Measurements from ENCODE around the gene RNF167. TPM values are rescaled to one million over a fixed set of nuclear protein-coding genes. Genes with fewer than 3 reads are reported as not detected.
A peak's percentile ranks its signal among the peaks of the same experiment; 100 is the strongest.

RNF167 gene
- total and polyA plus RNA-seq, 2 of the 13 experiments (the other 11 are each of a cell fraction or from before 2014, with no cell fraction given): 44.1 to 45.4 TPM

DNA sequence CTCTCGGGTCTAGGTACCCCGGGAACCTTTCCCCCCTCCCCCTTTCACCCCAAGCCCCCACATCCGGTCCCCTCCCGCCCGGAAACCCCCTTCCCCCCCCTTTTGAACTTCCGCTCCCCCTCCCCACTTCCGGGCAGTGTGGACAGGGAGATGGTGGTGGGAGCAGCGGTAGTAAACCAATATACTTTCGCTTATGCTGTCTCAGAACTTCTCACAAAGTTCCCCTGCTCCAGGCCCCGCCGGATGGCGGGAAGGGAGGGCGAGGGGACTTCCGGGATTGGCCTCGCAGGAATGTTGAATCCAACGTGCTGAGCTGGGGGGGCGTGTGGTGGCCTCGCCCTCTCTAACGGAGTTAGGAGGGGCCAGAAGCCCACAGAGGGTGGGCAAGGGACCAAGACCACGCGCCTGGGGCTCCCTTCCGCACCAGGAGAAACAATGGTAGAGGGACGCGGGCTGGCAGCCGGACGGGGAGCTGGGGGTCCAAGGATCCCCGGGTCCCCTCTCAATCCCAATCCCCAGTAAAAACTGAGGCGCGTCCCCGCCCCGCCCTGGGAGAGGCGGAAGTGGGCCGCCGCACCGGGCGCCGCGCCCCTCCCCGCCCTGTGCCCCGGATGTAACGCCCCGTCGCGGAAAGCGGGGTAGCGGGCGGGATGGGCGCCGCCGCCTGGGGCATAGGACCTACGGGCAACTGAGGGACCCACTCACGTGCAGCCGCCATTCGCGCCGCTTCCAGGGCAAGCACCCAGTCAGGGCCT, 7.5 kb downstream of the RNF167 start (continued):
- 0 out of 2 replicates have a peak, but pooled peaks have one; percentile 8 for TF ChIP-seq IRF2 (CRISPR knock-in tag; IDR thresholded peaks at IDR 0.05)
- no peak for TF ChIP-seq ZNF354B (CRISPR knock-in tag; IDR thresholded peaks at IDR 0.05)
- peak; percentile 90; the same call in 1 of the 2 replicates for TF ChIP-seq SAFB2 (CRISPR knock-in tag; IDR thresholded peaks at IDR 0.05; ENCODE audit: borderline replicate concordance, low read depth)
- peak; percentile 81 for TF ChIP-seq IKZF4 (CRISPR knock-in tag; IDR thresholded peaks at IDR 0.05; ENCODE audit: borderline replicate concordance, low read depth, not compliant biosample characterization)
- TF ChIP-seq ZNF772 (CRISPR knock-in tag; IDR thresholded peaks at IDR 0.05): peak; percentile 58; the same call in 1 of the 2 replicates
- TF ChIP-seq ZBTB7A (CRISPR knock-in tag; IDR thresholded peaks at IDR 0.05): peak; percentile 35; the same call in 1 of the 2 replicates
- TF ChIP-seq KDM2A (CRISPR knock-in tag; IDR thresholded peaks at IDR 0.05; ENCODE audit: borderline replicate concordance, low read depth): peak; percentile 48; the same call in 1 of the 2 replicates
- TF ChIP-seq, protein P1, sequence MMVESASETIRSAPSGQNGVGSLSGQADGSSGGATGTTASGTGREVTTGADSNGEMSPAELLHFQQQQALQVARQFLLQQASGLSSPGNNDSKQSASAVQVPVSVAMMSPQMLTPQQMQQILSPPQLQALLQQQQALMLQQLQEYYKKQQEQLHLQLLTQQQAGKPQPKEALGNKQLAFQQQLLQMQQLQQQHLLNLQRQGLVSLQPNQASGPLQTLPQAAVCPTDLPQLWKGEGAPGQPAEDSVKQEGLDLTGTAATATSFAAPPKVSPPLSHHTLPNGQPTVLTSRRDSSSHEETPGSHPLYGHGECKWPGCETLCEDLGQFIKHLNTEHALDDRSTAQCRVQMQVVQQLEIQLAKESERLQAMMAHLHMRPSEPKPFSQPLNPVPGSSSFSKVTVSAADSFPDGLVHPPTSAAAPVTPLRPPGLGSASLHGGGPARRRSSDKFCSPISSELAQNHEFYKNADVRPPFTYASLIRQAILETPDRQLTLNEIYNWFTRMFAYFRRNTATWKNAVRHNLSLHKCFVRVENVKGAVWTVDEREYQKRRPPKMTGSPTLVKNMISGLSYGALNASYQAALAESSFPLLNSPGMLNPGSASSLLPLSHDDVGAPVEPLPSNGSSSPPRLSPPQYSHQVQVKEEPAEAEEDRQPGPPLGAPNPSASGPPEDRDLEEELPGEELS (CRISPR knock-in tag; IDR thresholded peaks at IDR 0.05): peak; percentile 27; the same call in 1 of the 2 replicates
- TF ChIP-seq TBX2 (CRISPR knock-in tag; IDR thresholded peaks at IDR 0.05; ENCODE audit: borderline replicate concordance): peak; percentile 76
- 0 out of 2 replicates have a peak, but pooled peaks have one; percentile 5 for TF ChIP-seq ZBTB39 (CRISPR knock-in tag; IDR thresholded peaks at IDR 0.05)
- peak; percentile 58 for TF ChIP-seq ZNF724P (CRISPR knock-in tag; IDR thresholded peaks at IDR 0.05; ENCODE audit: borderline replicate concordance)
- TF ChIP-seq TGIF2 (CRISPR knock-in tag; IDR thresholded peaks at IDR 0.05): peak; percentile 31; the same call in 1 of the 2 replicates
- TF ChIP-seq E2F1 (CRISPR knock-in tag; IDR thresholded peaks at IDR 0.05): no peak
- no peak for TF ChIP-seq THYN1 (CRISPR knock-in tag; IDR thresholded peaks at IDR 0.05; ENCODE audit: borderline replicate concordance, low read depth)
- TF ChIP-seq CCAR2 (optimal IDR thresholded peaks at IDR 0.05; ENCODE audit: low read depth, low read length): no peak
- peak; percentile 36; the same call in 1 of the 2 replicates for TF ChIP-seq ZNF639 (CRISPR knock-in tag; conservative IDR thresholded peaks at IDR 0.05)
- no peak for TF ChIP-seq ZNF703 (CRISPR knock-in tag; IDR thresholded peaks at IDR 0.05; ENCODE audit: borderline replicate concordance)
- TF ChIP-seq SUZ12 (IDR thresholded peaks at IDR 0.05; ENCODE audit: low read depth, low read length): no peak
- peak; percentile 50; the same call in 1 of the 2 replicates for TF ChIP-seq ZNF441 (CRISPR knock-in tag; IDR thresholded peaks at IDR 0.05; ENCODE audit: borderline replicate concordance)
- peak; percentile 9; the same call in 1 of the 2 replicates for TF ChIP-seq ESRRA (CRISPR knock-in tag; IDR thresholded peaks at IDR 0.05; ENCODE audit: low read depth)
- TF ChIP-seq ZNF350 (CRISPR knock-in tag; IDR thresholded peaks at IDR 0.05; ENCODE audit: borderline replicate concordance, low read depth): peak; percentile 35; the same call in 1 of the 2 replicates
- peak; percentile 96 for TF ChIP-seq RBFOX2 (IDR thresholded peaks at IDR 0.05; ENCODE audit: low read depth, low read length)

All from HepG2 (cell line).